GM10248 (cell line): ENCODE results near the gene TICAM2.

Source experiments
- CTCF ChIA-PET: fragments of 300-600 bp; sonication (Branson Sonifier 250); formaldehyde crosslinking; extraction: SDS; loops from one replicate; lab custom pipeline; 2021; ENCODE audit warnings: antibody characterized with exemption; lab: Yijun Ruan, JAX
- POLR2A ChIA-PET: fragments of 350-650 bp; sonication (Branson Sonifier 250); formaldehyde crosslinking; extraction: SDS; loops from one replicate; lab custom pipeline; 2020; ENCODE audit warnings: antibody characterized with exemption; lab: Yijun Ruan, JAX
- DNase-seq: peaks from one replicate; pipeline ENCODE4 v3.0.0; 2012; ENCODE audit errors: extremely low spot score
- TF ChIP-seq, protein P1 (sequence below): IDR thresholded peaks from 2 replicates; pipeline ENCODE4 v1.5.1; 2012; ENCODE audit warnings: mild to moderate bottlenecking, low read depth; ENCODE audit errors: extremely low read depth, missing control alignments, control extremely low read depth

The TICAM2 gene

DNA sequence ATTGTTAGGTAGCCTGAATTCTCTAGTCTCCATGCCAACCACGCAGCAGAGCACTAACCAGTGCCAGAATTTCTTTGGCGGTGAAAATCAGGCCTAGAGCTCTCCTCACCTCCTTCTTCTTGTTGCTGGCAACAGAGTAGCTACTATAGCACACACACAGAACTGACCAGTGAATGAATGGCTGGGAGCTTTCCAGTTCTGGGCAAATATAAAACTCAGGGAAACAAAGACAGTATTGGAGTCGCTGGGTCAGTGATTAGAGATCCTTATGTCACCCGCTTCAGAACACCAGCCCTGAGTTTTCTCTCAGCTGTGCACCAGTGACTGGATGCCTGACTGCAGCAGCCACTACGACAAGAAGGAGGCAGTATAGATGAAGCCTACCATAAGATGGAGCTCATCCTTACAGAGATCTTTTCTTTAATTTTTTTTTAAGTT, 30.8 kb downstream of the TICAM2 start:
- ChIA-PET POLR2A (interaction anchor here (0.7 kb wide), 1 partner anchor 900 kb away, joined by 3 read pairs; no protein-coding TSS in a partner anchor), CTCF (interaction anchor here (1.2 to 9.9 kb wide), 9 partner anchors 10 to 262 kb away, joined by 3 to 111 read pairs (median 5); partner anchors contain the start of gene FEM1C)
- no peak for DNase-seq
- TF ChIP-seq, protein P1, sequence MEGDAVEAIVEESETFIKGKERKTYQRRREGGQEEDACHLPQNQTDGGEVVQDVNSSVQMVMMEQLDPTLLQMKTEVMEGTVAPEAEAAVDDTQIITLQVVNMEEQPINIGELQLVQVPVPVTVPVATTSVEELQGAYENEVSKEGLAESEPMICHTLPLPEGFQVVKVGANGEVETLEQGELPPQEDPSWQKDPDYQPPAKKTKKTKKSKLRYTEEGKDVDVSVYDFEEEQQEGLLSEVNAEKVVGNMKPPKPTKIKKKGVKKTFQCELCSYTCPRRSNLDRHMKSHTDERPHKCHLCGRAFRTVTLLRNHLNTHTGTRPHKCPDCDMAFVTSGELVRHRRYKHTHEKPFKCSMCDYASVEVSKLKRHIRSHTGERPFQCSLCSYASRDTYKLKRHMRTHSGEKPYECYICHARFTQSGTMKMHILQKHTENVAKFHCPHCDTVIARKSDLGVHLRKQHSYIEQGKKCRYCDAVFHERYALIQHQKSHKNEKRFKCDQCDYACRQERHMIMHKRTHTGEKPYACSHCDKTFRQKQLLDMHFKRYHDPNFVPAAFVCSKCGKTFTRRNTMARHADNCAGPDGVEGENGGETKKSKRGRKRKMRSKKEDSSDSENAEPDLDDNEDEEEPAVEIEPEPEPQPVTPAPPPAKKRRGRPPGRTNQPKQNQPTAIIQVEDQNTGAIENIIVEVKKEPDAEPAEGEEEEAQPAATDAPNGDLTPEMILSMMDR, result no peak

DNA sequence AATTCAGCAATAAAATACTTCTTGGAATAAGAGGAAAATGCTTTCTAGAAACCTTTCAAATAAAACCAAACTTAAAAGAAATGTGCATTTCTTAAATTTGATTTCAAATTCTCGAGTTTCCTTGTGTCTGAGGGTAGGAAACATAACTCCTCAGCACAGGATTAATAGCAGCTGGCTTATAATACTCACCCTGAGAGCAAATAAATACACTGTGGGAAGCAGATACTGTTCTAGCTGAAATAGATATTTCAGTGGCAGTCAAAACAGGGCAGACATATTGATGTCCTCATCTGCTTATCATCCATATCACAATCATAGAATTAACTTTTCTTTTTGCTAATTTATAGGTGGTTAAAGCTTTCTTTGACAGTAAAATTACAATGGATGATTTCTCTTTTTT, 33.6 kb downstream of the TICAM2 start:
- TF ChIP-seq, protein P1, result no peak
- POLR2A ChIA-PET, result no interaction called here
- CTCF ChIA-PET, result interaction anchor here (2.2 to 4.4 kb wide), 3 partner anchors 9 to 17 kb away, joined by 5 to 26 read pairs (median 12); no protein-coding TSS in a partner anchor
- DNase-seq, result no peak

DNA sequence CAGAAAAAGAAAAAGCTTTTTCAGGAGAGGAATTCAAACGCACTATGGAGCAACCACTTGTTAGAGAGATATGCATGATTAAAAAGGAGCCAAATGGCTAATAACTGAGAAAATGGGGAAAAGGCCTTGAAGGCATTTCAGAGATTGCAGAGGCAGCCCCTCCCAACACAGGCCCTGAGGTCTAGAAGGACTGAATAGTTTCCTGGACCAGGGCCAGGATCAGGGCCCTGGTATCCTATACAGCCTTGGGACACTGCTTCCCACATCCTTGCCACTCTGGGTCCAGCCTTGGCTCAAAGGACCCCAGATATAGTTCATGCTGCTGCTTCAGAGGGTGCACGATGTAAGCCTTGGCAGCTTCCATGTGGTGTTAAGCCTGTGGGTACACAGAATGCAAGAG, 37.0 kb downstream of the TICAM2 start:
- TF ChIP-seq, protein P1, result no peak
- ChIA-PET CTCF (interaction anchor here (2.0 to 3.5 kb wide), 3 partner anchors 10 to 14 kb away, joined by 7 to 15 read pairs (median 12); no protein-coding TSS in a partner anchor), POLR2A (no interaction called here)
- no peak for DNase-seq

DNA sequence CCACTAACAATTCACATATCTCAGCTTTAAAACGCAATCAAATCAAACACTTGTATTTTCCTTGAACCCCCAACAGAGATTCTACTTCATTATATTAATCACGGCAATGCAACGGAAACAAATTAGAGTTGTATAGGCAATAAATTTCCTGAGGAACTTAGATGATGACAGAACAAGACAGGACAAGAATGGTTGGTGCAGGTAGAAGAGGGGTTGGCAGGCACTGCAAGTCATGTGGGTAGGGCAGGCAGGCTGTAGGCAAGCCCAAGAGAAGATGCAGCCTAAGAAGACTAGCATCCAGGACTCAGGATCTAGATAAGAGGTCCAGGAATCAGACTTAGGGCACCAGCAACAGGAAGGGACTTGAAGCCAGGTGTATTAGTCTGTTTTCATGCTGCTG, 41.1 kb downstream of the TICAM2 start:
- ChIA-PET POLR2A (no interaction called here), CTCF (interaction anchor here (1.6 to 3.4 kb wide), 3 partner anchors 10 to 251 kb away, joined by 3 to 20 read pairs (median 5); no protein-coding TSS in a partner anchor)
- no peak for DNase-seq
- TF ChIP-seq, protein P1, result no peak

DNA sequence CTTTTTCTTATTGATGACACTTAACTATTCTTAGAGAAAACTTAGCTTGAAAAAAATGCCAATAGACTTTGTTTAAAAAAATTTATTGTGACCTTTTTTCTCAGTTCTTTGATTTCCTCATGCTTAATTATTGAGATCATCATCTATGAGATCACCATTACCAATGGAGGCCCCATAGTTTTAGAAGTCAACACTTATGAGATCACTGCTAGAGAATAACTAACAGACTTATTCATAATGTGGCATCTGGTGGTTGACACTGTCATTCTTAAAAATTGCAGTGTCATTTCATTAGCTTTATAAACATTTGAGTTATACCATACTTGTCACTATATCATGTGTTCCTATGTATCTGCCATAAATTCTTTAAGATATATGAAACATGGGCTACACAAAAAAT, 42.8 kb downstream of the TICAM2 start:
- CTCF ChIA-PET, result interaction anchor here (1.2 to 3.4 kb wide), 5 partner anchors 9 to 185 kb away, joined by 3 to 20 read pairs (median 5); partner anchors contain the start of gene FEM1C
- DNase-seq, result no peak
- TF ChIP-seq, protein P1, result no peak
- POLR2A ChIA-PET, result no interaction called here

DNA sequence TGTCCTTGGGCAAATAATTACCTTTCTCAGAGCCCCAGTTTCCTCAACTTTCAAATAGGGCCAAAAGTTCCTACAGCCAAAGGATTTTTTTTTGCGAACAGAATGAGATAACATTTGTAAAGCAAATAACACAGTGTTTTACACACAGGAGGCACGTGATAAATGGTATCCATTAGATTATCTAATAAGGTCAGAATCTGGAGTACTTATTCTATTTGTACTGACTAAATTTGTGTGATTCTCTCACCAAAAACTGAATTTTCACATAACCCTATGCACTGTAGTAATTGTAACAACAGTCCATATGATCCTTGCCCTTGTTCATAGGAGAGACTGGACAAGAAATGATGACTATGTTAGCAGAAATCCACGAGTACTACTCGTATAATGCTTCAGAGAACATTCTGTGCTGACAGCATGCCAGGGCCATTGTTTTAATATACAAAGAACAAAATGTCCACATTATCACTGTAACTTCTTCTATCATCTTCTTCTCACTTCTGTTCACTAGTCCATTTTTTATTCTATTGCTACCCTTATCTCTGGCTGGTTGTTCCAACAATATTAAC, 43.8 kb downstream of the TICAM2 start:
- CTCF ChIA-PET, result interaction anchor here (1.7 kb wide), 1 partner anchor 14 kb away, joined by 6 read pairs; the partner anchor contains the start of gene FEM1C
- POLR2A ChIA-PET, result no interaction called here
- TF ChIP-seq, protein P1, result no peak
- no peak for DNase-seq
